DOHH2 (cell line): Measurements from ENCODE around the gene GALR1.

Source experiments
- H3F3A ChIP-seq: fragments of 200-600 bp; sonication (generic), shearing (Covaris generic); 2 replicates; pipeline ENCODE4 v1.6.0; 2016; ENCODE audit warnings: antibody characterized with exemption, mild to moderate bottlenecking; ENCODE audit not compliant: control insufficient read depth, insufficient read depth
- H3K27ac ChIP-seq: fragments of 200-600 bp; sonication (generic); 2 replicates; pipeline ENCODE4 v1.5.1; 2014; ENCODE audit warnings: low read depth, mild to moderate bottlenecking, low read length, moderate library complexity
- H3K27me3 ChIP-seq: fragments of 200-600 bp; sonication (generic); 2 replicates; pipeline ENCODE4 v1.6.1; 2014; ENCODE audit warnings: mild to moderate bottlenecking, low read length, mixed read lengths; ENCODE audit not compliant: control insufficient read depth
- H3K36me3 ChIP-seq: fragments of 200-600 bp; sonication (generic); 2 replicates; pipeline ENCODE4 v1.6.1; 2014; ENCODE audit warnings: mild to moderate bottlenecking, low read length, moderate library complexity, mixed read lengths; ENCODE audit not compliant: control insufficient read depth
- H3K4me1 ChIP-seq: fragments of 200-600 bp; sonication (generic); 2 replicates; pipeline ENCODE4 v1.6.1; 2014; ENCODE audit warnings: mild to moderate bottlenecking, low read length, mixed read lengths; ENCODE audit not compliant: control insufficient read depth
- H3K4me2 ChIP-seq: fragments of 200-600 bp; sonication (generic); 2 replicates; pipeline ENCODE4 v1.6.0; 2014; ENCODE audit warnings: mild to moderate bottlenecking, low read length, moderate library complexity
- H3K4me3 ChIP-seq: fragments of 200-600 bp; sonication (generic); 2 replicates; pipeline ENCODE4 v1.5.1; 2014; ENCODE audit warnings: mild to moderate bottlenecking, low read length, mixed read lengths
- H3K79me2 ChIP-seq: fragments of 200-600 bp; sonication (generic); 2 replicates; pipeline ENCODE4 v1.6.1; 2014; ENCODE audit warnings: mild to moderate bottlenecking, low read length, mixed read lengths; ENCODE audit not compliant: control insufficient read depth
- H3K9me2 ChIP-seq: fragments of 200-600 bp; sonication (generic); replicated peaks from 2 replicates; pipeline ENCODE4 v1.6.1; 2014; ENCODE audit warnings: mild to moderate bottlenecking, low read length, mixed read lengths; ENCODE audit not compliant: control insufficient read depth
- H3K9me3 ChIP-seq: fragments of 200-600 bp; sonication (generic); 2 replicates; pipeline ENCODE4 v1.6.1; 2014; ENCODE audit warnings: antibody characterized with exemption, low read length, mixed read lengths; ENCODE audit not compliant: control insufficient read depth, insufficient read depth
- H4K20me1 ChIP-seq: fragments of 200-600 bp; sonication (generic); 2 replicates; pipeline ENCODE4 v1.6.0; 2014; ENCODE audit warnings: low read depth, mild to moderate bottlenecking, antibody characterized with exemption, low read length, moderate library complexity; ENCODE audit not compliant: control insufficient read depth, insufficient read depth
- EZH2phosphoT487 ChIP-seq: fragments of 200-600 bp; sonication (generic); IDR thresholded peaks from 2 replicates; pipeline ENCODE4 v1.6.1; 2017; ENCODE audit warnings: borderline replicate concordance, mild to moderate bottlenecking, antibody characterized with exemption, low read length, moderate library complexity, mixed read lengths
- TF ChIP-seq, protein P1 (sequence below): fragments of 200-600 bp; sonication (generic); IDR thresholded peaks from one replicate; pipeline ENCODE4 v1.5.1; 2014; ENCODE audit warnings: antibody characterized with exemption, mild to moderate bottlenecking, low read depth, low read length; ENCODE audit not compliant: poor library complexity, severe bottlenecking

GALR1 gene

DNA sequence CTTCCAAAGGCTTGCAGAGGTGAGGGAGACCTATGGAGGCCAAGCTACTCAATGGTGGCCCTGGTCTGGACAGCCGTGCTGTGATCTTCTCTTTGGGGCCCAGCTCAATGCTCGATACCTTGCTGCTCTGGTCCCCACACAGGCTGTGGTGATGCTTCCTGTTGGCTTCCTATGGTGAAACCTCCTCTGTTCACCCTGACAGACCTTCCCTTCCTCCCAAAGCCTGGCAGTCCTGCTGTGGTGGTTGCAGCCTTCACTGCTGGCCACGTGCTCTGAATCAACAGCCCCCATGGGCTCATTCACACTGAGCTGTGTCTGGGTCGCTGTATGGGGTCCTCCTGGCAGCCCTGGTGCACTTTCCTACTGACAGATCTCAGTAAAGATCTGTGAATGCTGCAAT lies 31.0 kb upstream of the GALR1 start:
- H3K27ac ChIP-seq = no peak overlapping the region
- no peak for TF ChIP-seq EZH2phosphoT487
- TF ChIP-seq, protein P1, sequence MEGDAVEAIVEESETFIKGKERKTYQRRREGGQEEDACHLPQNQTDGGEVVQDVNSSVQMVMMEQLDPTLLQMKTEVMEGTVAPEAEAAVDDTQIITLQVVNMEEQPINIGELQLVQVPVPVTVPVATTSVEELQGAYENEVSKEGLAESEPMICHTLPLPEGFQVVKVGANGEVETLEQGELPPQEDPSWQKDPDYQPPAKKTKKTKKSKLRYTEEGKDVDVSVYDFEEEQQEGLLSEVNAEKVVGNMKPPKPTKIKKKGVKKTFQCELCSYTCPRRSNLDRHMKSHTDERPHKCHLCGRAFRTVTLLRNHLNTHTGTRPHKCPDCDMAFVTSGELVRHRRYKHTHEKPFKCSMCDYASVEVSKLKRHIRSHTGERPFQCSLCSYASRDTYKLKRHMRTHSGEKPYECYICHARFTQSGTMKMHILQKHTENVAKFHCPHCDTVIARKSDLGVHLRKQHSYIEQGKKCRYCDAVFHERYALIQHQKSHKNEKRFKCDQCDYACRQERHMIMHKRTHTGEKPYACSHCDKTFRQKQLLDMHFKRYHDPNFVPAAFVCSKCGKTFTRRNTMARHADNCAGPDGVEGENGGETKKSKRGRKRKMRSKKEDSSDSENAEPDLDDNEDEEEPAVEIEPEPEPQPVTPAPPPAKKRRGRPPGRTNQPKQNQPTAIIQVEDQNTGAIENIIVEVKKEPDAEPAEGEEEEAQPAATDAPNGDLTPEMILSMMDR = no peak
- no peak overlapping the region for H3K4me2 ChIP-seq

DNA sequence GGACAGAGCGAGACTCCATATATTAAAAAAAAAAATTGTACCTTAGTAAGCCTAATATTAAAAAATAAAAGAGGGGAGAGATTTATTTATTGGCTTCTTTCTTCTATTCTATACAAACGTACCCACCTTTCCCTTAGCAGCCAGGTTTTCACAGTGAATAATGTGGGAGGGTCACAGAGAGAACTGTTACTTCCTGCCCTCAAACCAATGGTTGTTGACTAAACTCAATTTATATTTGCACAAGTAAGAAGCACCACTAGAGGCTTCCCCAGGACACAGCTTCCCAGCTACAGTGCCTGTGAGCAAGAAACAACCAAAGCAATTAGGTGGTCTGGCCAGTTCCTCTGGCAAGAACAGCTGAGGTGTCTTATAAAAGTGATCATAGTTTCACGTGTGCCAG lies 28.9 kb upstream of the GALR1 start:
- H3K27ac ChIP-seq = no peak overlapping the region
- H3K79me2 ChIP-seq = no peaks in the 10 kb centered on the region
- H3K4me1 ChIP-seq = no peaks in the 10 kb centered on the region
- no peaks in the 10 kb centered on the region for H3F3A ChIP-seq
- H3K36me3 ChIP-seq = no peaks in the 10 kb centered on the region
- H3K27me3 ChIP-seq = 0 out of 2 replicates have a peak, but pooled peaks cover 2% of the 10 kb centered on the region
- no peaks in the 10 kb centered on the region for H3K9me2 ChIP-seq
- H3K4me3 ChIP-seq = no peak overlapping the region
- H3K4me2 ChIP-seq = no peak overlapping the region
- TF ChIP-seq, protein P1 = no peak
- no peak for TF ChIP-seq EZH2phosphoT487
- H3K9me3 ChIP-seq = no peaks in the 10 kb centered on the region
- H4K20me1 ChIP-seq = no peaks in the 10 kb centered on the region

More for the DNA sequence above, 31.0 kb upstream of the GALR1 start:
- H3K4me3 ChIP-seq = no peak overlapping the region
- H3F3A ChIP-seq = no peaks in the 10 kb centered on the region
- no peaks in the 10 kb centered on the region for H3K9me2 ChIP-seq
- no peaks in the 10 kb centered on the region for H3K9me3 ChIP-seq
- H3K4me1 ChIP-seq = no peaks in the 10 kb centered on the region
- H3K79me2 ChIP-seq = no peaks in the 10 kb centered on the region
- no peaks in the 10 kb centered on the region for H3K36me3 ChIP-seq
- no peaks in the 10 kb centered on the region for H4K20me1 ChIP-seq
- H3K27me3 ChIP-seq = 0 out of 2 replicates have a peak, but pooled peaks cover 2% of the 10 kb centered on the region

DNA sequence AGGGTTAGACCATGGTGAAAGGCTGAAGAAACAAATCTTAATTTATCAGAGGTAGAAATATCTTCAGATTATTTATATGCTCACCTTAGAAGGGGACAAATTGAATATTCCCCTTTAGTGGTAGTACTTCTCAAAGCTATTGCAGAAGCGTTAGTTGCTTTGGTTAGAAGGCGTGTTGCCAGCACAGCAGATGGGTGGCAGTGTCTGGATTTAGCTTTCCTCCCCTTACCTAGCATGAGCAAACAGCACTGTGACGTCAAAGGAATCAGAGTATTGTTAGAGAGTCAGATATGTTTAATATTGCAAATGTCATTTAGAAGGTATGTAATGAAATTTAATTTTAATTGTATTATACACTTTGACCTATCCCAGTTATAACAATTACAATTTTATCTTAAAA lies 27.2 kb upstream of the GALR1 start:
- Histone ChIP-seq H3K9me3 (no peaks in the 10 kb centered on the region), H3K4me2 (no peak overlapping the region), H3K27me3 (0 out of 2 replicates have a peak, but pooled peaks cover 2% of the 10 kb centered on the region)

More for the DNA sequence above, 27.2 kb upstream of the GALR1 start:
- no peak overlapping the region for H3K27ac ChIP-seq
- no peaks in the 10 kb centered on the region for H4K20me1 ChIP-seq
- no peaks in the 10 kb centered on the region for H3K36me3 ChIP-seq
- no peaks in the 10 kb centered on the region for H3K4me1 ChIP-seq
- no peak overlapping the region for H3K4me3 ChIP-seq
- H3K79me2 ChIP-seq = no peaks in the 10 kb centered on the region
- no peaks in the 10 kb centered on the region for H3F3A ChIP-seq
- H3K9me2 ChIP-seq = no peaks in the 10 kb centered on the region
- TF ChIP-seq EZH2phosphoT487 = no peak
- TF ChIP-seq, protein P1 = no peak
